SW 1271 (cell line): ENCODE measurements around the gene FBXO17.
"Not testable (repeated sequence)": the region's sequence is repeated elsewhere in the genome, so short reads cannot be mapped to it uniquely, and the experiment has no call there.

Source experiments
- DNase-seq, 2 experiments: peaks; one replicate each; lab custom pipeline; 2025; lab: John Stamatoyannopoulos, UW

FBXO17 gene

DNA sequence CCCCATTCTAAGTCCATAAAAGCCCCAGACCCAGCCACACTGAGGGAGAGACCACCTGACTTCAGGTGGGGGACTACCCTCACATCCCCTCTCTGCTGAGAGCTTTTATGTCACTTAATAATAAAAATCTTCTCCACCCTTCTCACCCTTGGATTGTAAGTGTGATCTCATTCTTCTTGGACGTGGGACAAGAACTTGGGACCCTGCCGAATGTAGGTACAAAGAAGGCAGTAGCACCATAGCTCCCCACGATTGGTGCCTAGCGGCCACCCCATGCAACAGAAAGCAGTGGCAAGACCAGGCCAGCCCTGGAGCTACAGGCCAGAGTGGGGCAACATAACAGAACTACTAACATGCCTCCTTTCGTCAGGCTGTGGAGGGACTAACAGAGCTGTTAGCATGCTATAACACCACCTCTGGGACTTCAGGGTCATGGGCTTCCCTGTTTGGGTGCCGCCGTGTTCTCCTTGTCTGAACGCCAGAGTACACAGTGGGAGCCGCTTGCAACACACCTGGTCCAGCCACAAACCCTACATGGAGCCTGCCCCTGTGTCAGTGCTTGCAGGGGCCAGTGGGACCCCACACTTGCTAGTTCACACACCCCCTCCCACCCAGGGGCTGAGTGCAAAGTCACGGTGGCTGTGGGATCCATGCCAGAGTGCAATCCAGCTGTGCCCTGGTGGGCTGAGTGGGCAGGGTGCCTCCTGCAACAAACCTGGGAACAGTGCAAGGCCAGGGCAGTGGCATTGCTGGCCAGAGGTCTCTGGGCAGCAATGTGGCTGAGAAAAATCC is 5.2 kb upstream of the FBXO17 start:
- DNase-seq: no peak

DNA sequence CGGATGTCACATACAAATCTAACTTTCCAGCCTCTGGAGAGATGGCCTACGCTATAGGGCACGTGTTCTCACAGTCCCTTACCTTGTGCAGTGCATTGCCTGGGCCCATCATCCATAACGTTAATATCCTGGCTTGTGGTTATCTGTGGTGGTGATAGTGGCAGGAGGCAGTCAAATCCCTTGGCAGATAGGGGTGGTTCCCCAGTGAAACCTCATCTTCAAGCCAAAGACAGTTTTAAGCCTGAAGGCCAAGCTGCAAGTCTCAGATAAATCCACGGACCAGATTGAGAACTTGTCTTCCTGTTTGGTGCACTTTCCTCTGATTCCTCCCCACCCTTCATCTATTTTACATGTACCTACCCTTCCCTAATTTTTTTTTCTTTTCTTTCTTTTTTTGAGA is 4.3 kb upstream of the FBXO17 start:
- DNase-seq: no peak

DNA sequence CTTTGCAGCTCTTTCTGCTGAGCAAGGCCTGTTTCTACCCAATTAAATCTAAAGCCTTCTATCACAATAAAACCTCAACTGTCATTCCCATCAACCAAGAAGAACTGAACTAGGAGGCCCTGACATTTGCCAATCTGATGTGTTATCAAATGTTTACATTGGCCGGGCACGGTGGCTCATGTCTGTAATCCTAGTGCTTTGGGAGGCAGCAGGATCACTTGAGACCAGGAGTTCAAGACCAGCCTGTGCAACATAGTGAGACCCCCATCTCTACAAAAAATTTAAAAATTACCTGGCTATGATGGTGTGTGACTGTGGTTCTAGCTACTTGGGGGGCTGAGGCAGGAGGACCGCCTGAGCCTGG is 2.8 kb upstream of the FBXO17 start:
- no peak for DNase-seq

DNA sequence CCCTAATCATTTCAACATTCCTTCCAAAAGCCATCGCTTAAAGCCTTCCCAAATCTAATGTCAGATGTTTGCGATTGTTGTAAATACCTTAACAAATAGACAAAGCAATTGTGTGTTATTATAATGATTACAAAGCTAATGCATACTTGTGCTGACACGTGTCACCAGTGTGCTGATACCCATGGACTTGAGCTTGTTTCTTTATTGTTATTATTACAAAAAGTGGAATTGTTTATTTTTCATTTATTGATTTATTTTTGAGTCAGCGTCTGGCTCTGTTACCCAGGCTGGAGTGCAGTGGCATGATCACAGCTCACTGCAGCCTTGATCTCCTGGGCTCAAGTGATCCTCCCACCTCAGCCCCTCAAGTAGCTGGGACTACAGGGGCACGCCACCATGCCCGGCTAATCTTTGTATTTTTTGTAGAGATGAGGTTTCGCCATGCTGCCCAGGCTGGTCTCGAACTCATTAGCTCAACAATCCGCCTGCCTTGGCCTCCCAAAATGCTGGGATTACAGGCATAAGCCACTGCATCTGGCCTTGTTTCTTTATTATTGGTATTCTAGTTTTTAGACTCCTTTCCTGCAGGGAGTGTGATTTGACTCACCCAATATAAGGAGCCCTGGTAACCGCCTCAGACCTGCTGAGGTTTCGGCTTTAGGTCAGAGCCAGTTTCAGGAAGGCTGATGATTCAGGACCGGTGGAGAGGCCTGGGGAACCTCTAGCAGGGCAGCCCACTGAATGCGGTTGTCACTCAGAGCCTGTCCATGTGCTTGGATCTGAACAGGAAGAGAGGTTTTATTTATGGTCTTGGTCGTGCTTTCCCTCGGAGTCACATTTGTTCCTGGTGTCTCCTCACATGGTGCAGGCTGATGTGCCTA is 2.1 kb upstream of the FBXO17 start:
- no peak for DNase-seq

DNA sequence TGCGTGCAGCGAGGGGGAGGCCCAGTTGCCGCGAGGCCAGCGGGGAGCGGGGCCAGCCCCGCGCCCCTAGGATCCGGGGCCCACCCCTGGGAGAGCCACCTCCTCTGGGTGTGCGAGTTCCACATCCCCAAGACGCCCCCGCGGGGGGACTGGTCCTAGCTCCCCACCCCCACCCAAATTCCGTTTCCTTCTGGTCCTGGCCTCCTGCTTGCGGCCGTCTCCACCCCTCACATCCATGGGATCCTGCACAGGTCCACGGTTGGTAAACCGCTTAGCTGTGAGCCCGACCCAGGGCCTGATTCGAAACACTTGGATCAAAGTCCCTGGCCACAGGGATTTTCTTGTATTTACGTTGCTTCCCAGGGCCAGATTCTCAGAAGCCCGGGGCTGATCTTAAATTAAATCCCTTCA is 324 bp upstream of the FBXO17 start:
- DNase-seq: no peak

DNA sequence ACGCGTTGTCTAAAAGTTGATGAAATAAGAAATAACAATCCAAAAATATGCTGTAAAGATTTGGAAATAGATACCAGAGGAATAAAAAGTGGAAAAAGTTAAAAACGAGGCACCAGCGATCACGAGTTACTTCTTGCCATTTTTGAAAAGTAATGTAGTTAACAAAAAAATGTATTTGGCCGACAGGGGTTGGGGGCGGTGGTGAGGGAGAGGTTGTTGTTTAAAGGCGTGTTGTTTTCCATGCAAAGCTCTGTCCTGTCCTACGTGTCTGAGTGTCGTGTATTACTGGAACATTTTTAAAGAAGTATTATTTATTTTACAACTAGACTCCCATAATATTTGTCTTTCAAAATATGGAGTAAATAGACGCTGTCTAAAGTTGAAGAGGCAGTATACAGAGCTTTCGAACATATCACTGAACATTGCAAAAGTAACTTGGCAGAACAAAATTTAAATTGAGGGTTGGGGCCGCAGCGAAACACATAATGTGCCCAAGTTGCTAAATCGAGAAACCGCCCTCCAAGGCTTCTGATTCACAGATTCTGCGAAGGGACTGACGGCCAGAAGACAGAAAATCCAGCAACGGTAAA is 823 bp downstream of the FBXO17 start:
- DNase-seq: no peak

DNA sequence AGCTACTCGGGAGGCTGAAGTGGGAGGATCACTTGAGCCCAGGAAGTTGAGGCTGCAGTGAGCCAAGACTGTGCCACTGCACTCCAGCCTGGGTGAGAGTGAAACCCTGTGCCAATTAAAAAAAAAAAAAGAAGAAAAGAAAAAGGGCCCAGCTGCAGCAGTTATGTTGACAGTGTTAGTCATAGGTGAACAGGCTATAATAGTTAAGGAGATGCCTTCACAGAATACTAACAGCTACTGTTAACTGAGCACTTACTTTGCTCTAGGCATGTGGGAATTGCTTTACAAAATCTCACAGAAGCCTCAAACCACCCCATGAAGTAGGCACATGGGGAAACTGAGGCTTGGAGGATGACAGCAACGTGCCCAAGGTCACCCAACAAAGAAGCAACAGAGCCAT is 3.9 kb downstream of the FBXO17 start:
- no peak for DNase-seq

DNA sequence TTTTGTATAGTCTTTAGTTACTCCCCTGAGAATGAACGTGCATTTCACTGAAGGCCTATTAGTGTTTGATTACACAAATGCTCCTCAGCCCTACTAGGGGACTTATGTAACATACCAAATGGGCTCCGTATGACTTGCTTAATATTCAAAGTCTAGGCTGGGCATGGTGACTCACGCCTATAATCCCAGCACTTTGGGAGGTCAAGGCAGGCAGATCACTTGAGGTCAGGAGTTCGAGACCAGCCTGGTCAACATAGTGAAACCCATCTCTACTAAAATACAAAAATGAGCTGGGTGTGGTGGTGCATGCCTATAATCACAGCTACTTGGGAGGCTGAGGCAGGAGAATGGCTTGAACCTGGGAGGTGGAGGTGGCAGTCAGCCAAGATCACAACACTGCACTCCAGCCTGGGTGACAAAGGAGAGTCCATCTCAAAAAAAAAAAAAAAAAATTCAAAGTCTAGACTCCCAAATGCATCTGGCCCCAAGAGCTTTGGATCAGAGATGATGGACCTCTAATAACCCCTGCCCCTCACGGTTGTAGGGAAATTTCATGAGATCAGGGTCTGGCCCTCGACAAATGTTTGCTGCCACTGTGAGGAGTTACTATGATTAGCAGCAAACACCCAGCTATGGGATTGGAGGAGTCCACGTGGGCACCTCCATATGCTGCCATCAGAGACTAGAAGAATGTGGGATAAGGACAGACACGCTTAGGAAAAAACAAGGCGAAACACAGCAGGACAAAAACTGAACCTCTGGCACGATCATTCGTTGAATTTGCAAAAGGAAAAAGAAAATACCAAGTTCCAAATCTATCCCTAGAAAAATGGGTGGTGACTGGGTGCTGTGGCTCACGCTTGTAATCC is 4.6 kb downstream of the FBXO17 start:
- DNase-seq: no peak

DNA sequence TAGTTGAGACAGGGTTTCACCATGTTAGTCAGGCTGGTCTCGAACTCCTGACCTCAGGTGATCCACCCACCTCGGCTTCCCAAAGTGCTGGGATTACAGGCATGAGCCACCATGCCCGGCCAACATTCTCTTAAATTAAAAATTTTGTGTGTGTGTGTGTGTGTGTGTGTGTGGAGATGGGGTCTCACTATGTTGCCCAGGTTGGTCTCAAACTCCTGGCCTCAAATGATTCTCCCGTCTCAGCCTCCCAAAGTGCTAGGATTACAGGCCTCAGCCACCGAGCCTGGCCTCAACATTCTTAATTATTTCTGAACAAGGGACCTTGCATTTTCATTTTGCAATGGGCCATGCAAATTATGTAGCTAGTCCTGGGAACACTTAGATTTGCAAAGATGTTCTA is 9.4 kb downstream of the FBXO17 start:
- DNase-seq: not testable (repeated sequence)

DNA sequence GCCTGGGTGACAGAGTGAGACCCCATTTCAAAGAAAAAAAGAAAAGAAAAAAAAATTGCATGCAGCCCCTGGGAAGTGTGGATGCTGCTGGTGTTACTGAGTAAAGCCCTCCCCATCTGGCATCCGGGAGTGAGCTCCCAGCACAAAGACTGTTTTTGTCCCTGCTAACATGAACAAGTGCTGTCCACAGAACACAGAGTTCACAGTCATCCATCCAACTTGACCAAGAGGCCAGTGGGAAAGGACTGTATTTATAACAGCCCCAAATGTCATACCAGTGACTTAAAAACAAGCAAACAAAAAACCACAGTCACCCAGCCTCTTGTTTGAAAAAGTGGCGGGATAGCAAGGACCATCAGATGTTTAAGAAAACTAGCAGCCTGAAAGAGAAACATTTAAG is 10.8 kb downstream of the FBXO17 start:
- DNase-seq: no peak

DNA sequence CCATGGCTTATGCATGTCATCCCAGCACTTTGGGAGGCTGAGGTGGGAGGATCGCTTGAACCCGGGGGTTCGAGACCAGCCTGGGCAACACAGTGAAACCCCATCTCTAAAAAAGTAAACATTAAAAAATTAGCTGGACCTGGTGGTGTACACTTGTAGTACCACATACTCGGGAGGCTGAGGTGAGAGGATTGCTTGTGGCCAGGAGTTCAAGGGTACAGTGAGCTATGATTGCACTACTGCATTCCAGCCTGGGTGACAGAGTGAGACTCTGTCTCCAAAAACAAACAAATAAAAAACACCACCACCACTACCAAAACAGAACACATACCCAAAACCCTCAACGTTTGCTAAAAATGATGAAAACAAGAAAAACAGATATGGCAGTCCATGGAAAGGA is 15.9 kb downstream of the FBXO17 start:
- no peak for DNase-seq

DNA sequence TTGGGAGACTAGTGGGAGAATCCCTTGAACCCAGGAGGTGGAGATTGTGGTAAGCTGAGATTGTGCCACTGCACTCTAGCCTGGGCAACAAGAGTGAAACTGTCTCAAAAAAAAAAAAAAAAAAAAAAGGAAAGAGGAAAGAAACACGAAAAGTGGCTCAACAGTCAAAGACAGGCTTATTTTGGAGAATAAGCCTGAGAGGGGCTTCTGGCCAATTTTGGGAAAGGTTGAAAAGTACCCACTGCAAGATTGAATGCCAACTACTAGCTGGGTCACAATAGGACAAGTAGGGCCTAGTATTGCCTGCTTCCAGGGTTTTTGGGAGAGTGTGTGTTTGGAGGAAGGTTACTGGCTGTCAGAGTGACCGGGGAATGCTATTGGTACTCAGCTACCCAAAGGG is 17.2 kb downstream of the FBXO17 start:
- DNase-seq: no peak

DNA sequence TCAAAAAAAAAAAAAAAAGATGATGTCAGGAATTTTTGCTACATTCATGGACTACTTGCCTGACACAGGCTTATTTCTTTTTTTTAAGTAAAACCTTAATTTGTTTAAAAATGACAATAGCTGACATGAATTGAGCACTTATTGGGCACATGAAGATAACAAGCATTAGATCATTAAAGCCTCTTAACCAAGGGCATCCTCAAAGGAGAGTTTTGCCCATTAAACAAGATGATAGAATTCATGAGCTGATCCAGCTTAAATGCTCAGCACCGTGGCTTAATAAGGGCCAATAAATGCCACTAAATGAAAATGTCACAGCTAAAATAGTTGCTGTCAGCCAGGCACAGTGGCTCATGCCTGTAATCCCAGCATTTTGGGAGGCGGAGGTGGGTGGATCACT is 19.3 kb downstream of the FBXO17 start:
- DNase-seq: no peak

DNA sequence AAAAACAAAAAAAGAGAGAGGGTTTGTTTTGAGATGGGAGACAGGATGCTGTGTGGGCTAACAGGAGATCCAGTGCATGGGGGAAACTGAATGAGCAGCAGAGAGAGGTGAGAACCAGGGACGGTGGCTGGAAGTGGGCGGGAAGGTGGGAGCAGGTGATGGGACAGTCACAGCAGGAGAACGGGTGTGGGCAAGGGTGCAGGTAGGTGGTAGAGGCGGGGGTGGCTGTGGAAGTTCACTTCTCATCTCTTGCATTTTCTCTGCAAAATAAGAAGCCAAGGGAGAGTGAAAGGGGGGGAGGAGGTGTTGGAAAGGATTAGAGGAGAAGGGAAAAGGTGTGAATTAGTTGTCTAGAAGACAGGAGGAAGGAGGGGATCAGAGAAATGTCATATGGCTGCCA is 21.9 kb downstream of the FBXO17 start:
- no peak for DNase-seq

DNA sequence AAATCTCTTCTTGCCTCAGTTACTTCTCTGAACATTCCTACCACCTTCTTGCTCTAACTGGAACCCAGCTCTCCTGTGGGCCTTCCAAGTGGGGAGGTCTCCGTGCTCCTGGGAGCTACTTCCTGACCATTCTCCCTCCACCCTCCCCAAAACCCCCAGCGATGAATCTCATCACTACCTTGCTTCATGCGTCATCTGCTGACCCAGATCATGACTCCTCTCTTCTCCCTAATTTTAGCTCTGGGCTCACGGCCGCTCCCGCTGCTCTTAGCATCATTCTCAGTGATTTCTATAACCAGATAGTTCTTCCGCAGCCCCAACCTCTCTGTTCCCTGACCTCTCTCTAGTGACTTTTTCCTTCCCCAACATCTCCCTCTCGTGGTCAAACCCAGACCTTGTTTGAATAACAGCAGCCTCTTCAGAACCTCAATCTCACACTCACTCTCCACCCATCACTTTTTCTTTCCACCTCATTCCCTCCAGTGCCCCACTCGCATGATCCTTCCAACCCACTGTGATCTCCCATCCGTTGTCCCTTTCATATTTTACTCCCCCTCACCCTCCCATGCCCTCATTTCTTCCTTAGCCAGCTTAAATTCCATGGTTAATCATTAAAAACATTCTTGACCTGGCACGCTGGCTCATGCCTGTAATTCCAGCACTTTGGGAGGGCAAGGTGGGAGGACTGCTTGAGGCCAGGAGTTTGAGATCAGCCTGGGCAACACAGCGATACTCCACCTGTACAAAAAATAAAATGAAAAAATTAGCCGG is 23.0 kb downstream of the FBXO17 start:
- DNase-seq: no peak

DNA sequence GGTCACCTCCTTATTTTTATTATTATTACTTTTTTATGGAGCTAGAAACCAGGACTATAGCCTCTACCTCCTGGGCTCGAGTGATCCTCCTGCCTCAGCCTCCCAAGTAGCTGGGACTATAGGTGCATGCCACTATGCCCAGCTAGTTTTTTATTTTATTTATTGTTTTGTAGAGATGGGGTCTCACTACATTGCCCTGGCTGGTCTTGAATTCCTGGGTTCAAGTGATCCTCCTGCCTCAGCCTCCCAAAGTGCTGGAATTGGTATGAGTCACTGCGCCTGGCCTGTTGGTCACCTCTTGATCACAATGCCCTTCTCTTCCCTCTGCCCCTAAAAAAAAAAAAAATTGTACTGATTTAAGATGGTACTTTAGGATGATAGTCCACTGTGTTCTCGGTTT is 24.4 kb downstream of the FBXO17 start:
- DNase-seq: no peak

DNA sequence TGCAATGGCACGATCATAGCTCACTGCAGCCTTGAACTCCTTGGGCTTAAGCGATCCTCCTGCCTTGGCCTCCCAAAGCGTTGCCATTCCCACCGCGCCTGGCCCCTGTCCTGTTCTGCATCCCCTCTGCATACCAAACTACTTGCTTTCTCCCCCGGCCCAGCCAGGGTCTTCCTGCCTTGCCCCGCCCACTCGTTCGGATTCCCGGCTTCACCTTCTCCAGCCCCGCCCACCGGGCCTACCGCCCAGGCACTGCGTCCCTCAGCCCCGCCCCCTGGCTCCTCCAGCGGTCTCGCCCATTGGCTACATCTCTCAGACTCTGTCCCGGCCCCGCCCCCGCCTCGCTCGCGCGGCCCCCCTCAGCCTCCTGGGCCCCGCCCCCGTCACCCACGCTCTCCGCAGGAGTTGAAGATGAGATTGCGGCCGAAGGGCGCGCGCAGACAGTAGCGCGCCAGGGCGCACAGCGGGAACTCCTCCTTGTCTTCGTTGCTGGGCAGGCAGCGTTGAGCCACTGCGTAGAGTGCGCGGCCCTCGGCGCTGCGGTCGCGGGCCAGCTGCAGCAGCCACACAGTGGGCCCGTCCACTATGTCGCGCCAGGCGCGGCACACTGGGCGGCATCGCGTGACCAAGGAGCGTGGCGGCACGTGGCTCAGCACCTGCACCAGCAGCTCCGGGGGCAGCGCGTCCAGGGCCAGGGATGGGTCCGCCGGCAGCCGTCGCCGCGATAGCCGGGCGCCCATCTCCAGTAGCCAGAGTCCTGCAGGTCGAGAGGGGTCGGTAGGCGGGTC is 25.8 kb downstream of the FBXO17 start:
- no peak for DNase-seq

DNA sequence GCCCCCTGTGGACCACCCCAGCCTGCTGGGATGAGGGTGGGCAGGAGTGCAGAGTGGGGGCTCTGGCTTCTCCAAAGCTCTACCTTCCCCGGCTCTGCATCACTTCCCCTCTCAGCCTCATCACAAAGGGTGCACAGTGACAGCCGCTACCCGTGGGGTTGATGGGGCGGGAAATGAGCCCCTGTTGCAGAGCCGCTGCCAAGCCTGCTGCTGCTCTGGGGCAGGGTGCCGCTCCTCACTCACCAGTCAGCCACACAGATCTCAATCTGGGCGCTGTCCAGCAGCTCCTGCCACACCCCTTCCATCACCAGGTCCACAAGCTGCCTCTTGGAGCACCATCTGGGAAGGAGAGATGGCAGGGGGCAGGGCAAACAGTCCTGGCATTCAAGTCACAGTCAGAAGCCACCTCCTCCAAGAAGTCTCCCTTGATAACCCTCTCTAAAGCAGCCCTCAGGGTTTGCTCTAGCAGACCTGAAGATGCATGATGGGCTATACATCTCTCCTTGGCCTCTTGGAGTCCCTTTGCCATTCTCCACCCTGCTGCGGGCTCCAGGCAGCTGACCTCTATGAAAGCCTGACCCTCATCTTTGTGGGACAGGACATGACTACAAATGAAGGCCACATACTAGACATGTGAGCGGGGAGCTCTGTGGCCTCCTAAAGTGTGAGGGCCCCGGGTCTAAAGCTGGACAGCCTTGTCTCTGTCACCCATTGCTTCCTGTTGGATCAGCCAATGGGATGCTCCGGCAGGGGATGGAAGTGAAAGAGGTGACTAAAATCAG is 29.1 kb downstream of the FBXO17 start:
- DNase-seq: no peak

DNA sequence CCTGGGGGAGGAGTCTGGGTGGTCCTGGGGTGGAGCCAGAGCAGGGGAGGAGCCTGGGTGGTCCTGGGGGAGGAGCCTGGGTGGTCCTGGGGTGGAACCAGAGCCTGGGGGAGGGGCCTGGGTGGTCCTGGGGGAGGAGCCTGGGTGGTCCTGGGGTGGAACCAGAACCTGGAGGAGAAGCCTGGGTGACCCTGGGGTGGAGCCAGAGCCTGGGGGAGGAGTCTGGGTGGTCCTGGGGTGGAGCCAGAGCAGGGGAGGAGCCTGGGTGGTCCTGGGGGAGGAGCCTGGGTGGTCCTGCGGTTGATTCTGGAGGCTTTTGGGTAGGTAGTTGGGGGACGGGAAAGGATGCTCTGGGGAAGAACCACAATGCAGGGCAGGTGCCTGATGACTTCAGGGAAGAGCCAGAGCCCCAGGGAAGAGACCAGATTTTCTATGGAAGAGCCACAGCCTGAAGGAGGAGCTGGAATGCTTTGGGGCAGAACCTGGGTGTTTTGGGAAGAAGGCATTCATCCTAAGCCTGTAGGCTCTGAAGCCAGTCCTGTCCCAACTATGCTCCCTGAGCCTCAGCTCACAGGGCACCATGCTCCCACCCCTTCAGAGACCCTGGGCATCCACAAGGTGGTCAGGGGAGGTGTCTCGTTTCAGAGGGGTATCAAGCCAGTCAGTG is 29.8 kb downstream of the FBXO17 start:
- no peak for DNase-seq
